Measurements from ENCODE around the gene TLK2. TPM values are rescaled to one million over a fixed set of nuclear protein-coding genes. Genes with fewer than 3 reads are reported as not detected.

TLK2 gene
- total RNA-seq, 1 experiment from 2014 or later = 48.6 TPM

GRCh38 chr17:62648251-62648955, 169.8 kb downstream of the TLK2 start:
- Histone ChIP-seq H3K79me2 (ENCODE audit: low read length) (no peaks in the 10 kb centered on the region), H3K9me3 (ENCODE audit: low read length) (no peaks in the 10 kb centered on the region), H3K9me2 (replicated peaks; ENCODE audit: insufficient read depth, low read length) (no peaks in the 10 kb centered on the region), H3K27ac (ENCODE audit: low read length) (no peak overlapping the region), H3K4me3 (ENCODE audit: low read length) (no peak overlapping the region), H4K20me1 (ENCODE audit: insufficient read depth, low read depth, low read length) (no peaks in the 10 kb centered on the region), H3K4me2 (ENCODE audit: low read depth, low read length, poor library complexity, severe bottlenecking) (no peak overlapping the region), H2AFZ (ENCODE audit: low read length) (no peak overlapping the region), H3K4me1 (ENCODE audit: low read length) (peaks cover 13% of the 10 kb centered on the region), H3K27me3 (ENCODE audit: low read length) (0 out of 2 replicates have a peak, but pooled peaks cover 2% of the 10 kb centered on the region), H3K9ac (ENCODE audit: low read length) (no peak overlapping the region), H3K36me3 (ENCODE audit: insufficient read depth, low read length) (no peaks in the 10 kb centered on the region)
- no peak for DNase-seq

DNA sequence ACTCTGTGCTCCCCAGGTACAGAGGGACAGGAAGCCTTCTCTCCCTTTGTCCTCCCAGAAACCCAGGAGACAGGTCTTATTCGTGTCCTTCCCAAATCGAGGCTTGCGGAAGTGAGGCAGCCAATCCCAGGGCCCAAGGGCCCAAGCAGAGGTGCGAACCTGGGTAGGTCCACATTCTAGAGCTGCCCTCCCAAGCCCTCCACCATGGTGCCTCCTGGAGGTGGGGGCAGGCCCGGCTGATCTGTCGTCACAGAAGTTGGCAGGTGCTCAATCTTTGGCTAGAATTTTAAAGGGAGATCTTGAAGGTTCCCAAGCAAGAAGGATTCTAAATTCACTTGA, 170.3 kb downstream of the TLK2 start:
- Histone ChIP-seq H3K9ac (ENCODE audit: low read length) (no peak overlapping the region), H3K27me3 (ENCODE audit: low read length) (0 out of 2 replicates have a peak, but pooled peaks cover 2% of the 10 kb centered on the region), H3K27ac (ENCODE audit: low read length) (no peak overlapping the region), H3K9me3 (ENCODE audit: low read length) (no peaks in the 10 kb centered on the region), H3K9me2 (replicated peaks; ENCODE audit: insufficient read depth, low read length) (no peaks in the 10 kb centered on the region), H3K36me3 (ENCODE audit: insufficient read depth, low read length) (no peaks in the 10 kb centered on the region), H4K20me1 (ENCODE audit: insufficient read depth, low read depth, low read length) (no peaks in the 10 kb centered on the region), H3K4me2 (ENCODE audit: low read depth, low read length, poor library complexity, severe bottlenecking) (no peak overlapping the region), H2AFZ (ENCODE audit: low read length) (no peak overlapping the region), H3K4me1 (ENCODE audit: low read length) (peaks cover 15% of the 10 kb centered on the region), H3K79me2 (ENCODE audit: low read length) (no peaks in the 10 kb centered on the region), H3K4me3 (ENCODE audit: low read length) (no peak overlapping the region)
- DNase-seq = no peak

GRCh38 chr17:62649570-62649969, 170.9 kb downstream of the TLK2 start:
- Histone ChIP-seq H3K9me2 (replicated peaks; ENCODE audit: insufficient read depth, low read length) (no peaks in the 10 kb centered on the region), H3K9me3 (ENCODE audit: low read length) (no peaks in the 10 kb centered on the region), H3K4me2 (ENCODE audit: low read depth, low read length, poor library complexity, severe bottlenecking) (no peak overlapping the region), H3K27ac (ENCODE audit: low read length) (no peak overlapping the region), H3K4me1 (ENCODE audit: low read length) (peaks cover 15% of the 10 kb centered on the region), H3K4me3 (ENCODE audit: low read length) (no peak overlapping the region), H3K79me2 (ENCODE audit: low read length) (no peaks in the 10 kb centered on the region), H3K27me3 (ENCODE audit: low read length) (0 out of 2 replicates have a peak, but pooled peaks cover 2% of the 10 kb centered on the region), H4K20me1 (ENCODE audit: insufficient read depth, low read depth, low read length) (no peaks in the 10 kb centered on the region), H2AFZ (ENCODE audit: low read length) (no peak overlapping the region), H3K36me3 (ENCODE audit: insufficient read depth, low read length) (no peaks in the 10 kb centered on the region), H3K9ac (ENCODE audit: low read length) (no peak overlapping the region)
- DNase-seq = no peak

DNA sequence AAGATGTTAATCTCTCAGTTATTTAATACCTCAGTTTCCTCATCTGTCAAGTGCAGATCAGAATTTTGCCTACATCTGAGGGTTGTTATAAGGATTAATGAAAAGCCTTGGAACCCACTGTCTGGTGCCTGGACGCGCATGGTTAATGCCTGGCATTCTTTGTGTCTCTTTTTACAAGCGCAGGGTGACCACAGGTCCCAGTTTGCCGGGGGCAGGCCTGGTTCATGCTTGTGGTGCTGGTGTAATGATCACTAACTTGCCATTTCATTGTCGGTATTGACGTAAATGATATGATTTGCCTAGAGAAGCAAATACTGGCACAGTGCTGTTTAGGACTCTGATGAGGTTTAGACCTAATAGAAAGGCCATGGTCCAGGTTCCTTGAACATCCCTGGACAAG, 172.0 kb downstream of the TLK2 start:
- no peak for DNase-seq
- H3K79me2 ChIP-seq (ENCODE audit: low read length) = no peaks in the 10 kb centered on the region
- no peaks in the 10 kb centered on the region for H4K20me1 ChIP-seq (ENCODE audit: insufficient read depth, low read depth, low read length)
- H3K9me3 ChIP-seq (ENCODE audit: low read length) = no peaks in the 10 kb centered on the region
- H3K9me2 ChIP-seq (replicated peaks; ENCODE audit: insufficient read depth, low read length) = no peaks in the 10 kb centered on the region
- H3K4me2 ChIP-seq (ENCODE audit: low read depth, low read length, poor library complexity, severe bottlenecking) = no peak overlapping the region
- 0 out of 2 replicates have a peak, but pooled peaks cover 2% of the 10 kb centered on the region for H3K27me3 ChIP-seq (ENCODE audit: low read length)
- peaks cover 15% of the 10 kb centered on the region for H3K4me1 ChIP-seq (ENCODE audit: low read length)
- H3K36me3 ChIP-seq (ENCODE audit: insufficient read depth, low read length) = no peaks in the 10 kb centered on the region
- H3K4me3 ChIP-seq (ENCODE audit: low read length) = no peak overlapping the region
- no peak overlapping the region for H3K27ac ChIP-seq (ENCODE audit: low read length)
- no peak overlapping the region for H2AFZ ChIP-seq (ENCODE audit: low read length)
- no peak overlapping the region for H3K9ac ChIP-seq (ENCODE audit: low read length)

- Histone ChIP-seq H3K4me2 (ENCODE audit: low read depth, low read length, poor library complexity, severe bottlenecking) (peak overlapping the region; percentile 72), H3K9ac (ENCODE audit: low read length) (peak overlapping the region; percentile 69), H3K36me3 (ENCODE audit: insufficient read depth, low read length) (no peaks in the 10 kb centered on the region), H3K9me3 (ENCODE audit: low read length) (no peaks in the 10 kb centered on the region), H3K27ac (ENCODE audit: low read length) (no peak overlapping the region), H3K4me3 (ENCODE audit: low read length) (peak overlapping the region; percentile 66), H4K20me1 (ENCODE audit: insufficient read depth, low read depth, low read length) (no peaks in the 10 kb centered on the region), H3K27me3 (ENCODE audit: low read length) (0 out of 2 replicates have a peak, but pooled peaks cover 2% of the 10 kb centered on the region), H3K79me2 (ENCODE audit: low read length) (no peaks in the 10 kb centered on the region), H3K9me2 (replicated peaks; ENCODE audit: insufficient read depth, low read length) (no peaks in the 10 kb centered on the region), H2AFZ (ENCODE audit: low read length) (peak overlapping the region; percentile 86), H3K4me1 (ENCODE audit: low read length) (peaks cover 15% of the 10 kb centered on the region)
- no peak for DNase-seq
These were observed 173.8 kb downstream of the TLK2 start for GRCh38 chr17:62652251-62653001.

DNA sequence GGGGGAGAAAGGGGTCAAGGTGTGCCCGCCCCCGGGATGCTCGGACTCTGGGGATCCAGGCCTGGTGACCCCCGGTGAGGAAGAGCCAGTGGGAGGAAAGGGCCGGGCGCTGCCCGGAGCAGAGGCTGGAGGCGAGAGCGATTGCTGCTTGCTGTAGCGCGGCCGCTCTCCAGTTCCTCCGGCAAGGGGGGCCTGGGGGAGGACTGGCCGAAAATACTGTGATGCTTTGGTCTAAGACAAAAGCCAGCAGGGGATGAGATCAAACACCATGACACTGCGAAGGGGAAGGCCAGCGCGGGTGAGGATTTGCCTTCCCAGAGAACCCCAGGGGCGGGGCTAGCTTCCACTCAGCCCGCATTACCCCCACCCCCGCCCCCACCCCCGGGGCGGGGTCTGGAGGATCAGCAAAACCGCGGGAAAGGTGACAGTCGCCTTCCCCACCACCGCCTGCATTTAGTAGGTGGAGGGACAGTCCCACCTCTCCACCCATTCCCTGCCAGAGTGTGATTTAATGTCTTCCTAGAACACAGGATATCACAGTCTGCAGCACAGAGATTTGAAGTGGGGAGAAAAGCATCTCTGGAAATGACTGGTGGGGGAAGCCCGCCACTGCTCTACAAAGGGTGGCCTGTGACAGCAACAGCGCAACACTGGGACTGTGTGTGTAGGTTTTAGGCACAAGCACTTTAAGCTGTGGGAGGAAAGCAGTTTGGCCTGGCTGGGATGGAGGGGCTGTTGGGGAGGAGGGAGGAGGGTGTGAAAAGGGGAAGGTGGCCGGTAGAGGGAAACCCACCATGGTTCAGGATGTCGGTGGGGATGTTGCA, 174.6 kb downstream of the TLK2 start:
- H3K4me3 ChIP-seq (ENCODE audit: low read length) = peak overlapping the region; percentile 66
- H3K79me2 ChIP-seq (ENCODE audit: low read length) = no peaks in the 10 kb centered on the region
- H3K9ac ChIP-seq (ENCODE audit: low read length) = peak overlapping the region; percentile 69
- peaks cover 15% of the 10 kb centered on the region for H3K4me1 ChIP-seq (ENCODE audit: low read length)
- DNase-seq = peak; percentile 65
- H3K36me3 ChIP-seq (ENCODE audit: insufficient read depth, low read length) = no peaks in the 10 kb centered on the region
- H3K9me2 ChIP-seq (replicated peaks; ENCODE audit: insufficient read depth, low read length) = no peaks in the 10 kb centered on the region
- 0 out of 2 replicates have a peak, but pooled peaks cover 2% of the 10 kb centered on the region for H3K27me3 ChIP-seq (ENCODE audit: low read length)
- H3K27ac ChIP-seq (ENCODE audit: low read length) = no peak overlapping the region
- H3K4me2 ChIP-seq (ENCODE audit: low read depth, low read length, poor library complexity, severe bottlenecking) = peak overlapping the region; percentile 72
- no peaks in the 10 kb centered on the region for H4K20me1 ChIP-seq (ENCODE audit: insufficient read depth, low read depth, low read length)
- no peaks in the 10 kb centered on the region for H3K9me3 ChIP-seq (ENCODE audit: low read length)
- peak overlapping the region; percentile 86 for H2AFZ ChIP-seq (ENCODE audit: low read length)

- Histone ChIP-seq H3K27me3 (ENCODE audit: low read length) (0 out of 2 replicates have a peak, but pooled peaks cover 2% of the 10 kb centered on the region), H3K36me3 (ENCODE audit: insufficient read depth, low read length) (no peaks in the 10 kb centered on the region), H4K20me1 (ENCODE audit: insufficient read depth, low read depth, low read length) (no peaks in the 10 kb centered on the region), H3K9me2 (replicated peaks; ENCODE audit: insufficient read depth, low read length) (no peaks in the 10 kb centered on the region), H3K79me2 (ENCODE audit: low read length) (no peaks in the 10 kb centered on the region), H3K27ac (ENCODE audit: low read length) (no peak overlapping the region), H3K9ac (ENCODE audit: low read length) (no peak overlapping the region), H2AFZ (ENCODE audit: low read length) (no peak overlapping the region; the same call in 1 of the 2 replicates), H3K4me2 (ENCODE audit: low read depth, low read length, poor library complexity, severe bottlenecking) (no peak overlapping the region), H3K4me1 (ENCODE audit: low read length) (peaks cover 15% of the 10 kb centered on the region), H3K9me3 (ENCODE audit: low read length) (no peaks in the 10 kb centered on the region), H3K4me3 (ENCODE audit: low read length) (no peak overlapping the region; the same call in 1 of the 2 replicates)
- no peak for DNase-seq
These were observed 175.5 kb downstream of the TLK2 start for GRCh38 chr17:62653826-62654761.

Data from Karpas-422 (cell line).